Dermis microvascular lymphatic vessel endothelial cell (primary cell): ENCODE measurements around the gene C1orf35. TPM values are rescaled to one million over a fixed set of nuclear protein-coding genes. Genes with fewer than 3 reads are reported as not detected.
A peak's percentile ranks its signal among the peaks of the same experiment; 100 is the strongest.

Experiments used
- DNase-seq, 2 donors: peaks; one replicate each; pipeline versions ENCODE4 v3.0.0 to v3.0.0-alpha.2; 2010; ENCODE audit warnings: low read depth in 2 of 2
- total RNA-seq: library from RNA; depleted of rRNA; stranded (reverse); fragments of >200 nt; gene quantifications from 2 replicates; pipeline ENCODE4 v1.2.1, GENCODE V29; 2014

Gene C1orf35
- total RNA-seq, 1 donor from 2014 or later, result 6.5 TPM

DNA sequence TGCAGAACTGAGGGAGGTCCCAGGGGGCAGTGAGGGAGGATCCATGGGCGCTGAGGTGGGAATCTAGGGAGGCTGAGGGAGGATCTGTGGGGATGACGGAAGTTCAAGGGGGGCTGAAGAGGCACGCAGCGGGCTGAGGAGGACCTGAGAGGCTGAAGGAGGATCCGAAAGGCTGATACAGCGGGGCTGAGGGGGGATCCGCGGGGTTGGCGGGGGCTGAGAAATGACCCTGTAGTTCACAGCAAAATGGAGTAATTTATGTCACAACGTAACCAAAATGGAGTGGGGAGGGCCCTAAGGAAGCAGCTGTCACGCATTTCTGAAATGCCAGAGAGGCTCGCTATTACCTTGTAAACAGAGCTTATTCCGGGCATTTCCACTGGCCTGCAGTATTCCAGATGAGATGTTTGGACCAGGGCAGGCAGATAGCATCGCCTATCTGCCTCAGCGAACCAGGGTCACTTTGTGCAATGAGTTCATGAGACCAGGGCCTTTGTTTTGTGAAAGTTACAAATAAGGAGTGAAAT, 6.9 kb upstream of the C1orf35 start:
- DNase-seq, result peak; percentile 67 to 80

DNA sequence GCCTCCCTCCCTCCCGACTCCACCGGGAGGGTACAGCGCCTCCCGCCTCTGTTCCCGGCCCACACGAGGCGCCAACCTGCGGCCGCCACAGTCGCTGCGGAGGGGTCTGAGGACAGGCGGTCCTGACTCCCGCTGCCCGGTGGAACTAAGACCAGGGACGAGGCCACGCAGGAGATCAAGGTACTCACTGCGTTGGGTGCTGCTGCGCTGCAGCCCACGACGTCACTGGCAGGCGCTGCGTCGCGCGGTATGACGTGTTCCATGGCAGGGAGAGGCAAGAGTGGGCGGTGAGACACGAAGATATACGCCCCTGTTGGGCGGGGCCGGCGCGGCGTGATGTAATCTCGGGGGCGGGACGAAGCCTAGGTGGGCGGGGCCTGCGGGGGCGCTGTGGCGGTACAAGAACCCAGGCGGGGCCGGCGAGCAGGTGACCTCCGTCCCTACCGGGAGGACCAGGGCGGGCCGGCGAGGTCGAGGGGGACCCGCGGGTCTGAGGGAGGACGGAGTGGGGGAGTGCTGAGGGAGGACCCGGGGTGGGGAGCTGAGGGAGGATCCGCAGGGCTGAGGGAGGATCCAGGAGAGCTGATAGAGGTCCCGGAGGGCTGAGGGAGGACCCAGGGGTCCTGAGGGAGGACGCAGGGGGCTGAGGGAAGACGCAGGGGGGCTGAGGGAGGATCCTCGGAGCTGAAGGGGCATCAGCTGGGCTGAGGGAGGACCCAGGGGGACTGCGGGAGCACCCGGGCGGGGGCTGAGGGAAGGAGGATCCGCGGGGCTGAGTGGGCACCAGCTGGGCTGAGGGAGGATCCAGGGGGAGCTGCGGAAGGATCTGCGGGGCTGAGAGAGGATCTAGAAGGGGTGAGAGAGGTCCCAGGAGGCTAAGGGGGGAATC, 6.2 kb upstream of the C1orf35 start, which contains the start of gene MRPL55:
TSS of gene MRPL55 (minus strand) at position 227 of the 889 bp plus-strand sequence. CDS start 1,039 bp downstream, outside the sequence.
- DNase-seq, result peak; percentile 91 to 97

DNA sequence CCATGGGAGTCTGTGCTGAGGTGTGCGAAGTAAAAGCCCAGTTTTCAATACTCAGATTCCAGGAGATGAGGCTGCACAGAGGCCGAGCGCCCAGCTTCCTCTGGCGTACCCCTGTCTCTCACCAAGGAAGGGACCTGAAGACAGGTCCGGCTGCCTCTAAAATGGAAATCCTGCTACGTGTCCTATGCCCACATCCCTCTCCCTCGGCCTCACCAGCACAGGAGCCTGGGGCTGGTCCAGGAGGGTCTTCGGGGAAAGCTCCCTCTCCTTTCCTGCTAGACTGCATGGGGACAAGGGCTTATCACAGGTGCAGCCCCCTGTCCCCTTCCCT, 5.6 kb upstream of the C1orf35 start:
- no peak for DNase-seq

DNA sequence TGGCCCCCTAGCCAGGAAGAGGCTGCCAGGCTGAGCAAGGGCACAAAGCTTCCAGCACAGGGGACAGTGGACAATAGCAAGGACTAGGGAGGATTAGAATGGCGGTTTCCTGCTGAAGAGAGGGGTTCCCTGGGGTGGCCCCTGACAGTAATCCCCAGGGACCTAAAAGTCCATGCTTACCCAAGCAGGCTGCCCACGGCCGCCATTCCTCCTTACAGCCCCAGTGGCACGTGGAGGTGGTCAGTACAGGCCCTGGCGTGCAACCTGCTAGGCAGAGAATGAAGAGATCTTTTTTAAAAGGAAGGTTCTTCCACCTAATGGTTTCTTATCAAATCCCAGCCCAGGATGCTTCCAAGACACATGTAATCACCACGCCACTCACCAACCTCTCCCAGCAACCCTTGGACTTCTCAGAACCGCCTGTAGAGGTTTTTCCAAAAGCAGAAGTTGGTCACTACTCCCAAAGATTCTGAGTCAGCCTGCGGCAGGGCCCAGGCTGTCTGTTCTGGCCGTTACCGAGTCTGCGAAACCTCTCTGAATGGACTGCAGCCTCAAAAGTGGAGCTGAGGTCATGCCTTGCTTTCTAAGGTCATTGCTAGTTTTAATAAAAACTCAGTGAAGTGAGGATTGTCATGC, 5.0 kb upstream of the C1orf35 start:
- DNase-seq, result no peak

DNA sequence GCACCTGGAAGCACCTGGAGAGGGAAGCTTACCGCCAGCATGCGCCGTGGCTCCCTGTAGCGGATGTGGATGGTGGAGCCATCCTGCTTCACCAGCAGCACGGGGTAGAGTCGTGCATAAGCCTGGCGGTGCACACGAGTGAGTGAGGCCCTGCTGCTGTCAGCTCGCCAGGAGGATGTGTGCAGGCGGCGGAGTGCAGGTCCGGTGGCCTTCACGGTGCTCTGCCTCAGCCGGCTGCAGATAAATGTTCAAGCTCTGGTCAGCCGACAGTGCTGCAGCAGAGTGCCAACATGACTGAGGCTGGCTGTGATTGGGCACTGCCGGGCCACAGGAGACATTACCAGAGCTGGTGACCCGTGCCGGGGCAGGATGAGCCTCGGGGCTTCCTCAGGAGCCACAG, 4.5 kb upstream of the C1orf35 start:
- no peak for DNase-seq

DNA sequence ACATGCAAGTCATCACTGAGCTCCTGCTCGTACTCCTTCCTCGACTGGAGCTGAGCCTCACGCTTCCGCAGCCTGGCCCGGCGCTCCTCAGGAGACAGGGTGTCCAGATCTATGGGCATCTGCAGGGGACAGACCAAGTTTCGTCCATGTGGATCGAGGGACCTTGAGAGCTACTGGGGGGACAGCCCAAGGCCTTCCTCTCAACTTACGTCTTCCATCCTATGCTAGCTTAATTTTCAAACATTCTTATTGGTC, 3.6 kb upstream of the C1orf35 start:
- DNase-seq, result no peak

DNA sequence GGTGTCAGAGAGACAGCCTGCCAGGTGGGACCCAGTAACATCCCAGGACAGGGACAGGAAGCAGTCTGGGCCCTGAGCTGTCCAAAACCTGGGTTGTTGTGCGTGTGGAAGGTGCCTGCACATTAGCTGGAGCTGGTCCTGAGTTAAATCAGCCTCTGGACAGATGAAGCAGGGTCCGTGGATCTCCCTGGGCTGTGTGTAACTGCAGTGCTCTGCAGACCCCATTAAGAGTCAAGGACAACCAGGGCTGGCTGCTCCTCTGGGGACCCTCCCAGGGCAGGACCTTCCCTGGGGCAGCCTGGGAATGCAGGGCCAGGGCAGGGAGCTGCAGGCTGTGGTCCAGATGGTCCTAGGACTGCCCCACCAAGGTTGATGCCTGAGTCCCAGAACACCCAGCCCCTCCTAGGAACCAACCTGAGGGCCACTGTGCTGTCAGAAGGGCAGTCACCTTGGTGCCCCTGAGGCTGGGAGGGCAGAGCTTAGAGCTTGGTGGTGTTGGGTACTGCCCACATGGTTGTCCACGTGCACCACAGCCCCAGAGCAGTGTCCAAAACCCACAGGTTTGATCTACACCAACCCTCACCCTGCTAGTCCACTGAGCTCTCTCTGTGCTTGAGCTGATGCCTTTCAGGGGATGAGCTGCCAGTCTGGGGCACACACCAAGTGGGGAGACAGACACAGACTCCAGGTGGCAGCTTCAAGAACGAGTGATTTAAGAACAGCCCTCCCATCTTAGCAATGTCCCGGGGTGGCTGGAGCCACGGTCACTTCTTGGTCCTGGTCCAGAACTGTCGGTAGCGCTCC, 3.1 kb upstream of the C1orf35 start:
- no peak for DNase-seq

DNA sequence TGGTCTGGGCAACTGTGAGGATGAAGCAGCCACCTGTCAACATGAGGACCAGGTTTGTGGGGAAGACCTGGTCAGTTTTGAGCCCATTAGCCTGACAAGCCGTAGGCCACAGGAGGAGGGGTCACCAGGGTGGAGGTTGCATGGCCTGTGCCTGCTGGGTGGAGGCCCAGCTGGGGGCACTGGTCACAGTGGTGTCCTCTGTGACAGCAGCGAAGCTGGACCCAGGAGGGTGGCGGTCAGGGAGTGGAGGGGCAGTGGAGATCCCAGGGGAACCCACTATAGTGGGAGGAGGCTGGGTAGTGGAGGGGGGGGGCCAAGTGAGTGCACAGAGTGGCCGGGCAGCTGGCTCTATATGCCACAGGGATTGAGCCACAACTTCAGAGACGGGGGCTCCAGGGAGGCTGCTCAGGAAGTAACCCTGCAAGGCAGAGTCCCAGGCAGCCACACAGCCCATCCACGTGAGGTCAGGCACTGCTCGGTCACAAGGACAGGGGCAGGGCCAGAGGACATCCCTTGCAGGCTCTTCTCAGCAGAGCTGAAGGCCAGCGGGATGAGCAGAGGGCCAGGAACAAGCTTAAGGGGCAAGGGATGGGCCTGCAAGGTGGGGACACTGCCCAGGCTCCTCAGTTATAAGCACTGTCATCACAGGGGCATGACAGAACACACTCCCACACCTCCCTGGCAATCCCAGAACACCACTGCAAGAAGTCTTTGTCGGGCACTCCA, 2.3 kb upstream of the C1orf35 start:
- DNase-seq, result no peak

DNA sequence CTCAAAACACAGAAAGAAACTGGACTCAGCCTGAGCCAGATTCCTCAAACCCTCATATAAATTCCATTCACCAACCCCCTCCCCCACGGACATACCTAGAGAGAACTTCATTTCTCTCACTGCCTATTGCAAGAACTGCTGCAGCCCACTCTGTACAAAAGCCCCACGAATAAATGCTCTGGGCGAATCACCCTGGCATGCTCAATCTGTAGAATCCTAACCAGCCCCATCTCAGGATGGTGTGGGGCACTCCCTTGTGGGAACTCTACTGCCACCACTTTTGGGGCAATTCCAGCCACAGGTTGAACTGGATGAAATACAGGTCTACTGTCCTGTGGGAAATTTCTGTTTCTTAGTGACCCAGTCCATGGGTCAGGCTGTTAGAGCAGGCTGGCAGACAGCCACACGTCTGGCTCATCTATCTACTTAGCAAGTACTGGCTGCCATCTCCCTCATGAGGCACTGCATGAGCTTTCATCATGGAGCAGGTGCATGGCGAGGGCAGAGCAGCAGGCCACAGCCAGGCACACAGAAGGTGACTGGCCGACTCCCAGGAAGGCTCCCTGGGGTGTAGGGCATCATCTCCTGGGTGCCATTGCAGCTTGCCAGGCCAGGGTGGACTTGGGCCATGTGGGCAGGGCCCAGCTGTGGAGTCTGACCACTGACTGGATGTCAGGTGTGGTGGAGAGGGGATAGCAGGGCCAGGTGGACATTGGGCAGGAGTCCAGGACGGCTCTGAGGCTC, 1.6 kb upstream of the C1orf35 start:
- no peak for DNase-seq

DNA sequence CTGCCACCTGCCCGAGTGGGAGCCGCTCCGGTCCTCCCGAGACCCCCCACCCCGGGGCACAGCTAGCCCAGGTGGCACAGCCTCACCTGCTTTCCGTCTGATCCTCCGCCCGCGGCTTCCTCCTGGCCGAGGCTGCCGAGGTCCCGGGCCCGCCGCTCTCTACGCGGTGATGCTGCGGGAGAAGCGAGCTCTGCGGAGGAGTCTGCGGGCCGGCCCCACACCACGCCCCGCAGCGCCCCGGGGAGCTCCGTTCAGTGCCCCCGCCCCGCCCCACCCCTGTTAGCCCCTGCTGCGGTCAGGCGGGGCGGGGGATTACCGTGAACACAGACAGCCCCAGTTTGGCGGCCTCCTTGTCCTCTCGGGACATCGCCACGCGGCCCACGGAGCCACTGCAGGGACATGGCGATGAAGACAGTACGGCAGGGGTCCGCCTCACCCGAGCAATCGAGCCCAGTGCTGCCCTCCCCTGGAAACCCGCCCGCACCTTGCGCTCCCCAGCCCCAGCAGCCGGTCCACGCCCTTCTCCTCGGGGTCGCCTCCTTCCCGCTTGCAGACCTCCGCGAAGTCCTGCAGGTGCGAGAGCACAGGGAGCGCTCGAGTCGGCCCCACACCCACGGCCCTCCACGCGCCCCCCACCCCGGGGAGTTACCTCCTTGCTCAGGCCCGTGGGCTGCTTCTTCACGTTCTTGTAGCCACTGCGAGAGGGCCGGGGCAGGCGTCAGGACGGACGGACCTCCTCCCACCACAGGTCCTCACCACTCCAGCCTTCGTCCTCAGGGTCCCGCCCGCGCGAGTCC, 933 bp downstream of the C1orf35 start:
- peak in 1 of 2 donors; percentile 66 for DNase-seq

DNA sequence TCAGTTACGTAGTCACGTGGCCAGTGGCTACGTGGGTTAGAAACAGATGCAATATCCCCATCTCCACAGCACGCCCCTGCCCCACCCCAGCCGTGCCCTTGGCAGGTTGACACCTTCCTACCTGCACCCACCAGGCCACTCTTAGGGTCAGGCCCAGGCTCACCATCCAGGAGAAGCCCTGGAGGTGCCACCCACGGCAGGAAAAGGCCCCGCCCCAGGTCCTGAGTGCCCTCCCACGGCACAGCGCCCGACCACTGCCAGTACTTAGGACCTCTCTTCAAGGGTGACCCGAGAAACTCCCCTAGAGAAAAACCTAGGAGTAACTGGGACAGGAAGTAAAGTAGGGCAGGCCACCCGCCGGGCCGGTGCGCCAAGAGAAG, 1.5 kb downstream of the C1orf35 start:
- no peak for DNase-seq

DNA sequence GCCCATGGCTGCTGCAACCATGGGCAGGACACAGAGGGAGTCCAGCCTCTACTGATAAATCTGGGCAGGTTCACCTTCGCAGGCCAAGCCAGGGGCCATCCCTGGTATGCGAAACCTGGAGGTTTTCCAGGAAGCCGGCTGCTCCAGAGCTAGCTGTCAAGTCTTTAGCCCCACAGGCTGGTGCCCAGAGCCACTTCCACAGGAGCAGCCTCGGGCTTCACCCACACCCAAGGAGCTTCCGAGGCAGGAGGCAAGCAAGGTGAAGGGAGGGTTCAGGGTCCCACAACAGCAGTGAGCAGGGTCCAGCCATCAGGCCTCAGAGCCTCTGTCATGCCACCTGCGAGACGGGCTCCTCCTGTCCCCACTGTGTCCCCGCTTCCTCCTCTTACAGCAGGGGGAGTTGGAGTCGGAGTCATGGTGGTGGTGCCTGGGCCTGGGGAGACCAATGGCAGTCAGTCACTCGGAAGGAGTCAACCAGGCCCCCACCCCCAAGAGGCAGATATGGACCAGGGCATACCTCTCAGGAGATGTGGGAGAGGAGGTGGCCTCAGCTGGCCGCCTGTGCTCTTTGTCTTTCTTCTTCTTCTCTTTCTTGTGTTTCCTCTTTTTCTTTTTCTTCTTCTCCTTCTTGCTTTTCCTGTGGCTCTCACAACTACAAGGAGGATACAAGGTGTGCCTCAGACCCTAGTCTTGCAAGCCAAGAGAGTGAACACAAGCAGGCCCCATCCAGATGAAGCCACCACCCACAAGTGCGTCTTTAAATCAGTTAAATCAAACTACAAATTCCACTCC, 2.1 kb downstream of the C1orf35 start:
- DNase-seq, result no peak

DNA sequence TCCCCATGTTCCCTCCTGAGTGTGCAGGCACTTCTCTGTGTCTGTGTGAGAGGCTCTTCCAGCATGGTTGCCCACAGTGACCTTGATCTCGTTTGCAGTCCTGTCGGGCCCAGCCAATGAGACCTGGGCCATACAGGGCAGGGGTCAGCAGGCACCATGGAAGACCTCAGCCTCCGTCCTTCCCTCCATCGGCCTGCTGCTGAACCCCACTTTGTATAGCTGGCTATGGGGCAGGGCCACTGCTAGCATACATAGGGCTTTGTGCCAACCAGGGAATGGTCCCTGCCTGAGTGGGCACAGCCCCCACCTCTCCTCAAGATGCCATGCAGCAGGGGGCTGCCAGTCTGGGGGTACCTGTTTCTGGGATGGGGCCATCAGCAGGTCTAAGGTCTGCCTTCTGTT, 3.8 kb downstream of the C1orf35 start:
- no peak for DNase-seq

DNA sequence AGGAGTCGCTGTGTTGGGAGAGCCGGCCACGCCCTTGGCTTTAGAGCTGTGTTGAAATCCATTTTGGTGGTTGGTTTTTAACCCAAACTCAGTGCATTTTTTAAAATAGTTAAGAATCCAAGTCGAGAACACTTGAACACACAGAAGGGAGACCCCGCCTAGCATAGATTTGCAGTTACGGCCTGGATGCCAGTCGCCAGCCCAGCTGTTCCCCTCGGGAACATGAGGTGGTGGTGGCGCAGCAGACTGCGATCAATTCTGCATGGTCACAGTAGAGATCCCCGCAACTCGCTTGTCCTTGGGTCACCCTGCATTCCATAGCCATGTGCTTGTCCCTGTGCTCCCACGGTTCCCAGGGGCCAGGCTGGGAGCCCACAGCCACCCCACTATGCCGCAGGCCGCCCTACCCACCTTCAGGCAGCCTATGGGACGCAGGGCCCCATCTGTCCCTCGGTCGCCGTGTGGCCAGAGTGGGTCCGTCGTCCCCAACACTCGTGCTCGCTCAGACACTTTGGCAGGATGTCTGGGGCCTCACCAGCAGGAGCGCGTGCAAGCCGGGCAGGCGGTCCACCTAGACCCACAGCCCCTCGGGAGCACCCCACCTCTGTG, 4.7 kb downstream of the C1orf35 start:
- no peak for DNase-seq

DNA sequence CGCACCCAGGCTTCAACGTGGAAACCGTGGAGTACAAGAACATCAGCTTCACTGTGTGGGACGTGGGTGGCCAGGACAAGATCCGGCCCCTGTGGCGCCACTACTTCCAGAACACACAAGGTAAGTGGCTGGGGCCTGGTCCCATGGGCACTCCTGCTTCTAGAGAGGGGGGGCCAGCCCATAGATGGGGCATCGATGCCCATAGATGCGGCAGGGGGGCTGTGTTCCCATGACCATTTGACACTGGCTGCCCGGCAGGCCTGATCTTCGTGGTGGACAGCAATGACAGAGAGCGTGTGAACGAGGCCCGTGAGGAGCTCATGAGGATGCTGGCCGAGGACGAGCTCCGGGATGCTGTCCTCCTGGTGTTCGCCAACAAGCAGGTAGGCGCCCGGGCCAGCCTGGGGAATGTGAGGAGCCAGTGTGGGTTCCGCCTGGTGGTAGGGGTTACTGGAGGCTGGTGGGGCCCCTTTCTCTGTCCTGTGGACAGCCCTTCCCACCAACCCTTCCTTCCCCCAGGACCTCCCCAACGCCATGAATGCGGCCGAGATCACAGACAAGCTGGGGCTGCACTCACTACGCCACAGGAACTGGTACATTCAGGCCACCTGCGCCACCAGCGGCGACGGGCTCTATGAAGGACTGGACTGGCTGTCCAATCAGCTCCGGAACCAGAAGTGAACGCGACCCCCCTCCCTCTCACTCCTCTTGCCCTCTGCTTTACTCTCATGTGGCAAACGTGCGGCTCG, 5.6 kb downstream of the C1orf35 start:
- DNase-seq, result no peak

DNA sequence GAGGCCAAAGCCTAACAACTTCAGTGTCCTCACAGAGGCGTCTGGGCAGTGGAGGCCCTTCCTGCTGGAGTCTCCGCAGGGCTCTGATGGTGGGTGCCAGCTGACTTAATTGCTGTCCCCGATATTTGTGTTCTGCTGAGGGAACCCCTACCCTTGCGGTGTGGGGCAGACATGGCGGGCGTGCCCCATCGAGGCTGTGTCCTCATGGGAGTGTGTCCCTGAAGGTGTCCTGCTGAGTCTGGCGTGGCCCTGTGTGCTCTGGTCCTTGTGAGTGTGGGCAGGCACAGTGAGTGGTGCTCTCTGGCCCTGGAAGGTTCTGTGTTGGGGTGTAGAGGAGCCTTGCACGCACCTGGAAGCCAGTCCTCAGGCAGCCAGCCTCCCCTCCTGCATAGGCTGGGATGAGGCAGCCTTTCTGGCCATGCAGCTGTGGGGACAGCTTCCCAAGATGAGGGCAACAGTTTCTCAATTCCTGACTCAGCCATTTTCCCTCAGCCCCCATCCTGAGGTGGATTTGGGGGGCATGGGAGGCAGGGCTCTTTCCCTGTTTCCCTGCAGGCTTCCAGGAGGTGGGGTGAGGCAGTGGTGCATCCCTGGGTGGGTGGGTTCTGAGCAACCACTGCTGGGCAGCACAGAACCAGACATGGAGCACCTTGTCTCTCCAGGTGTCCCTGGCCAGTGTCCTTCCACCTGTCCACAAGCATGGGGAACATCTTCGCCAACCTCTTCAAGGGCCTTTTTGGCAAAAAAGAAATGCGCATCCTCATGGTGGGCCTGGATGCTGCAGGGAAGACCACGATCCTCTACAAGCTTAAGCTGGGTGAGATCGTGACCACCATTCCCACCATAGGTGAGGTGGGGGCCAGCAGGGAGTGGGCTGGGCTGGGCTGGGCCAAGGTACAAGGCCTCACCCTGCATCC, 6.5 kb downstream of the C1orf35 start:
- DNase-seq, result no peak

DNA sequence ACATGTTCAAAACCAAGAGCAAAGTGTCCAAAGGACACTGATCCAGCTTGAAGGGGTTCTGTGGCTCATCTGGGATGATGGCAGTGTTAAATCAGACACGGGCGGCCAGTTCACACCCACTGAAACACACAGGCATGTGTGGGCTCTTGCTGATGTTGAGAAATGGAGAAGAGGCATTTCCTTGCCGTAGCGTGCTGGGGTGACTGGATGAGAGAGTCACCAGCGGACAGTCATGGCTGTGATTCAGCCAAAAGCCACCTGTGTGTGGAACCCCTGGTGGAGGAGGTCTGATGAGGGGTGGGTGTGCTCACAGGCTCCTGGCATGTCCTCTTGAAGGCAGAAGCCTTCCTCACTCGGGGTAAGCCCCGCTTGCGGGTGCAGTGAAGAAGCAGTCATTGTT, 7.2 kb downstream of the C1orf35 start:
- no peak for DNase-seq
